ENCODE data around the gene SLC22A14. TPM values are rescaled to one million over a fixed set of nuclear protein-coding genes. Genes with fewer than 3 reads are reported as not detected.
"Not testable (repeated sequence)": the region's sequence is repeated elsewhere in the genome, so short reads cannot be mapped to it uniquely, and the experiment has no call there.

The SLC22A14 gene, protein sequence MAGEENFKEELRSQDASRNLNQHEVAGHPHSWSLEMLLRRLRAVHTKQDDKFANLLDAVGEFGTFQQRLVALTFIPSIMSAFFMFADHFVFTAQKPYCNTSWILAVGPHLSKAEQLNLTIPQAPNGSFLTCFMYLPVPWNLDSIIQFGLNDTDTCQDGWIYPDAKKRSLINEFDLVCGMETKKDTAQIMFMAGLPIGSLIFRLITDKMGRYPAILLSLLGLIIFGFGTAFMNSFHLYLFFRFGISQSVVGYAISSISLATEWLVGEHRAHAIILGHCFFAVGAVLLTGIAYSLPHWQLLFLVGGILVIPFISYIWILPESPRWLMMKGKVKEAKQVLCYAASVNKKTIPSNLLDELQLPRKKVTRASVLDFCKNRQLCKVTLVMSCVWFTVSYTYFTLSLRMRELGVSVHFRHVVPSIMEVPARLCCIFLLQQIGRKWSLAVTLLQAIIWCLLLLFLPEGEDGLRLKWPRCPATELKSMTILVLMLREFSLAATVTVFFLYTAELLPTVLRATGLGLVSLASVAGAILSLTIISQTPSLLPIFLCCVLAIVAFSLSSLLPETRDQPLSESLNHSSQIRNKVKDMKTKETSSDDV
- under 1 TPM in 2 of 3 donors, not detected in 1; 0.12 to 0.16 TPM for total RNA-seq
- long read RNA-seq, donor 1, result 0 reads
- long read RNA-seq, donor 2, result 0 reads

DNA sequence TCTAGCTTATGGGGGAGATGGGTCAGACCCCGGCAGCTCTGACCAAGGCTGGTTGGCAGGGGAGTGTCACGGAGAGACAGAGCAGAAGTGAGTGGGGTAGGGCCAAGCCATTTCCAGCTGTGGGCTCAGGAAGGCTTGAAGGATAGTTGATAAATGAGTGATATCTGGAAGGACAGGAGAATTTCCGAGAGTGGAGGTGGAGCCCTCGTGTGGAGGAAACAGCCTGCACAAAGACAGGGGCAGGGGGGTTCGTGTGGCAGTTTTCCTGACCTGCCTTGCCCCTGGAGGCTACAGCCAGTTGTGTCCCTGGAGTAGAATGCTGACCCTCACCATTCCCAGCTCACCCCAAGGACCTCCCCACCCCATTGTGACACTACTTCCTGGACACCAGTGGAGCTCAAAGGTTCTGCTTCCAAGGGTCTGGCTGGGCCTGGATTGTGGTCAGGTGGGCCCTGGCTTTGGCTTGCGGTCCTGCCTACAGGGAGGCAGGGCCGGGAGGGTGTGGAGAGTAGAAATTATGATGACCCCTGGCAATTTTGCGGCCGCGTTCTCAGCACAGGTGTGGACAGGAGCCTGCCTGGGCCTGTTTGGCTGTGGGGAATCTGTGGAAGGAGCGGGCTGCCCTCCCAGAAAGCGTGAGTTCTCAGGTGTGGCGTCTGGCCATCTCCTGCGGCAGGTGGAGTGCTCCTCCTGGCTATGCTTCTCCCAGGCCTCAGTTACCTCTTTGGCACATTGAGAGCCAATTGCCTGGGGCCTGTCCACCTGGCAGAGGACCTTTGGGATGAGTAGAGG, at the start of gene SLC22A14:
Gene SLC22A14 (plus strand): TSS at position 400 of the 792 bp plus-strand sequence. CDS start 23,733 bp downstream, outside the sequence.
- TF ChIP-seq CTCF (IDR thresholded peaks at IDR 0.05), result no peak
- intact Hi-C loops (cut with DNase I, micrococcal nuclease), result no loop called here
- Histone ChIP-seq H3K4me3 (no peak within 1 kb of the TSS), H3K36me3 (ENCODE audit: low read depth) (no peaks in the 10 kb centered on the region), H3K9me3 (no peaks in the 10 kb centered on the region), H3K4me1 (ENCODE audit: low read depth) (no peaks in the 10 kb centered on the region)
- DNase-seq, result no peak
- ATAC-seq, result no peak

- Histone ChIP-seq H3K36me3 (ENCODE audit: low read depth) (no peaks in the 10 kb centered on the region), H3K9me3 (no peaks in the 10 kb centered on the region), H3K4me3 (no peak overlapping the region), H3K4me1 (ENCODE audit: low read depth) (no peaks in the 10 kb centered on the region)
- no peak for TF ChIP-seq CTCF (IDR thresholded peaks at IDR 0.05)
- ATAC-seq, result no peak
- no peak for DNase-seq
- intact Hi-C loops (cut with DNase I, micrococcal nuclease), result no loop called here
Observed at GRCh38 chr3:38232701-38233100, 49.4 kb upstream of the SLC22A14 start.

GRCh38 chr3:38235466-38235865, 46.6 kb upstream of the SLC22A14 start:
- Histone ChIP-seq H3K36me3 (ENCODE audit: low read depth) (no peaks in the 10 kb centered on the region), H3K9me3 (peaks cover 6% of the 10 kb centered on the region), H3K4me1 (ENCODE audit: low read depth) (no peaks in the 10 kb centered on the region), H3K4me3 (no peak overlapping the region)
- TF ChIP-seq CTCF (IDR thresholded peaks at IDR 0.05), result no peak
- no peak for DNase-seq
- ATAC-seq, result no peak
- intact Hi-C loops (cut with DNase I, micrococcal nuclease), result no loop called here

- ATAC-seq, result no peak
- Histone ChIP-seq H3K36me3 (ENCODE audit: low read depth) (no peaks in the 10 kb centered on the region), H3K9me3 (peaks cover 6% of the 10 kb centered on the region), H3K4me1 (ENCODE audit: low read depth) (no peaks in the 10 kb centered on the region), H3K4me3 (no peak overlapping the region)
- no peak for DNase-seq
- no peak for TF ChIP-seq CTCF (IDR thresholded peaks at IDR 0.05)
- intact Hi-C loops (cut with DNase I, micrococcal nuclease), result no loop called here
Observed at GRCh38 chr3:38238416-38239008, 43.6 kb upstream of the SLC22A14 start.

GRCh38 chr3:38242812-38243211, 39.3 kb upstream of the SLC22A14 start:
- H3K4me3 ChIP-seq; H3K36me3 ChIP-seq (ENCODE audit: low read depth); DNase-seq; ATAC-seq; H3K9me3 ChIP-seq; H3K4me1 ChIP-seq (ENCODE audit: low read depth); intact Hi-C loops (cut with DNase I, micrococcal nuclease): not testable (repeated sequence)
